Uterus (tissue), 2 donors: ENCODE data around the gene ARSG.

ENCODE experiments used
- CTCF ChIP-seq, 4 experiments: fragments of 200-600 bp in 2 of 4; fragments of 450-650 bp in 2 of 4; sonication (generic) in 2 of 4; IDR thresholded peaks; one replicate each; pipeline ENCODE4 v1.5.1; 2016 to 2019; ENCODE audit warnings: antibody characterized with exemption in 4 of 4, mild to moderate bottlenecking in 2 of 4, moderate library complexity in 1 of 4
- POLR2A ChIP-seq, 2 donors: fragments of 450-650 bp; IDR thresholded peaks; one replicate each; pipeline ENCODE4 v1.6.1; 2016; ENCODE audit warnings: antibody characterized with exemption in 2 of 2, mild to moderate bottlenecking in 1 of 2, moderate library complexity in 1 of 2

GRCh38 chr17:68398691-68399637, 107.7 kb downstream of the ARSG start:
- TF ChIP-seq POLR2A (IDR thresholded peaks at IDR 0.05), result no peak
- TF ChIP-seq CTCF (IDR thresholded peaks at IDR 0.05), result peak; percentile 66 to 77 (median 76)
